WTC11 (cell line): ENCODE data around the gene LENEP.

ENCODE experiments used
- ELF4 ChIP-seq: sonication (generic); formaldehyde crosslinking; IDR thresholded peaks from 2 replicates; pipeline ENCODE4 v1.8.1; 2022; ENCODE audit warnings: low read depth, mild to moderate bottlenecking, moderate library complexity, missing genetic modification reagents
- NFYB ChIP-seq: sonication (generic); formaldehyde crosslinking; conservative IDR thresholded peaks from 2 replicates; pipeline ENCODE4 v1.8.0; 2022; ENCODE audit warnings: low read depth, missing genetic modification reagents
- SOX15 ChIP-seq: fragments of 250-450 bp; sonication (Bioruptor Pico); IDR thresholded peaks from 2 replicates; pipeline ENCODE4 v1.9.0; 2021; ENCODE audit warnings: mild to moderate bottlenecking
- SP1 ChIP-seq: sonication (generic); formaldehyde crosslinking; conservative IDR thresholded peaks from 2 replicates; pipeline ENCODE4 v1.8.1; 2022; ENCODE audit warnings: missing genetic modification reagents
- TCF7 ChIP-seq: sonication (generic); formaldehyde crosslinking; IDR thresholded peaks from 2 replicates; pipeline ENCODE4 v1.8.0; 2022; ENCODE audit warnings: mild to moderate bottlenecking, low read depth, missing genetic modification reagents, moderate library complexity
- TP53 ChIP-seq: sonication (generic); formaldehyde crosslinking; IDR thresholded peaks from 2 replicates; pipeline ENCODE4 v1.8.1; 2023; ENCODE audit warnings: mild to moderate bottlenecking, missing genetic modification reagents
- ZNF219 ChIP-seq: sonication (generic); formaldehyde crosslinking; IDR thresholded peaks from 2 replicates; pipeline ENCODE4 v1.8.0; 2023; ENCODE audit warnings: missing genetic modification reagents, mild to moderate bottlenecking, borderline replicate concordance
- TF ChIP-seq, protein P1 (sequence below): fragments of 200-600 bp; IDR thresholded peaks from 2 replicates; pipeline ENCODE4 v1.8.0; 2022; ENCODE audit warnings: antibody characterized with exemption
- TF ChIP-seq, protein P2 (sequence below): sonication (generic); formaldehyde crosslinking; IDR thresholded peaks from 2 replicates; pipeline ENCODE4 v1.8.1; 2023; ENCODE audit warnings: mild to moderate bottlenecking, missing genetic modification reagents
- TF ChIP-seq, protein P3 (sequence below): sonication (generic); formaldehyde crosslinking; IDR thresholded peaks from 2 replicates; pipeline ENCODE4 v1.8.0; 2022; ENCODE audit warnings: mild to moderate bottlenecking, missing genetic modification reagents
- TF ChIP-seq, protein P4 (sequence below): sonication (generic); formaldehyde crosslinking; IDR thresholded peaks from 2 replicates; pipeline ENCODE4 v1.8.0; 2023; ENCODE audit warnings: missing genetic modification reagents
- TF ChIP-seq, protein P5 (sequence below): sonication (generic); formaldehyde crosslinking; IDR thresholded peaks from 2 replicates; pipeline ENCODE4 v1.8.1; 2023; ENCODE audit warnings: mild to moderate bottlenecking, missing genetic modification reagents, moderate library complexity
- TF ChIP-seq, protein P6 (sequence below): sonication (generic); formaldehyde crosslinking; IDR thresholded peaks from 2 replicates; pipeline ENCODE4 v1.8.1; 2023; ENCODE audit warnings: mild to moderate bottlenecking, moderate library complexity, missing genetic modification reagents
- TF ChIP-seq, protein P7 (sequence below): fragments of 250-450 bp; sonication (Bioruptor Pico); IDR thresholded peaks from 2 replicates; pipeline ENCODE4 v2.1.2; 2022; ENCODE audit warnings: mild to moderate bottlenecking, moderate library complexity

DNA sequence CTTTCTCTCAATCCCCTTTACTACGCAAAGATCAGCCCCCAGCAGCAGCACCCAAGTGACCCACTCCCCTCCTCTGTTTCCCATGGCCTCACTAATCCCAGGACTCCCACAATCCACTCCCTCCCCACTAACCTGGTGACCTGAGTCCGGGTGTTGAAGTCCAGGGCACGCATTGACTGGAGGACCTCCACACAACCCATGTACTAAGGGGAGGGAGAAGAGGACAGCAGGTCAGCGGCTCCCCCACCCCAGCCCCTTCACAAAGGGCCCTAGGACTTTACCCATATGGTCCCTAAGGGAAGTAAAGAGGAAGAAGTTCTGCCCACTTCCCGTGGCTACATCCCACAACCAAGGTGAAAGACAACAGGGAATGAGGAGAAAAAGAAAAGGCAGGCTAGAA lies 24.1 kb upstream of the LENEP start:
- TF ChIP-seq SOX15 (CRISPR knock-in tag) (no peak), ZNF219 (CRISPR knock-in tag) (no peak), TCF7 (CRISPR knock-in tag) (no peak), NFYB (CRISPR knock-in tag) (no peak), ELF4 (no peak), SP1 (no peak), TP53 (CRISPR knock-in tag) (no peak)
- TF ChIP-seq, protein P1, sequence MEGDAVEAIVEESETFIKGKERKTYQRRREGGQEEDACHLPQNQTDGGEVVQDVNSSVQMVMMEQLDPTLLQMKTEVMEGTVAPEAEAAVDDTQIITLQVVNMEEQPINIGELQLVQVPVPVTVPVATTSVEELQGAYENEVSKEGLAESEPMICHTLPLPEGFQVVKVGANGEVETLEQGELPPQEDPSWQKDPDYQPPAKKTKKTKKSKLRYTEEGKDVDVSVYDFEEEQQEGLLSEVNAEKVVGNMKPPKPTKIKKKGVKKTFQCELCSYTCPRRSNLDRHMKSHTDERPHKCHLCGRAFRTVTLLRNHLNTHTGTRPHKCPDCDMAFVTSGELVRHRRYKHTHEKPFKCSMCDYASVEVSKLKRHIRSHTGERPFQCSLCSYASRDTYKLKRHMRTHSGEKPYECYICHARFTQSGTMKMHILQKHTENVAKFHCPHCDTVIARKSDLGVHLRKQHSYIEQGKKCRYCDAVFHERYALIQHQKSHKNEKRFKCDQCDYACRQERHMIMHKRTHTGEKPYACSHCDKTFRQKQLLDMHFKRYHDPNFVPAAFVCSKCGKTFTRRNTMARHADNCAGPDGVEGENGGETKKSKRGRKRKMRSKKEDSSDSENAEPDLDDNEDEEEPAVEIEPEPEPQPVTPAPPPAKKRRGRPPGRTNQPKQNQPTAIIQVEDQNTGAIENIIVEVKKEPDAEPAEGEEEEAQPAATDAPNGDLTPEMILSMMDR = no peak
- TF ChIP-seq, protein P2, sequence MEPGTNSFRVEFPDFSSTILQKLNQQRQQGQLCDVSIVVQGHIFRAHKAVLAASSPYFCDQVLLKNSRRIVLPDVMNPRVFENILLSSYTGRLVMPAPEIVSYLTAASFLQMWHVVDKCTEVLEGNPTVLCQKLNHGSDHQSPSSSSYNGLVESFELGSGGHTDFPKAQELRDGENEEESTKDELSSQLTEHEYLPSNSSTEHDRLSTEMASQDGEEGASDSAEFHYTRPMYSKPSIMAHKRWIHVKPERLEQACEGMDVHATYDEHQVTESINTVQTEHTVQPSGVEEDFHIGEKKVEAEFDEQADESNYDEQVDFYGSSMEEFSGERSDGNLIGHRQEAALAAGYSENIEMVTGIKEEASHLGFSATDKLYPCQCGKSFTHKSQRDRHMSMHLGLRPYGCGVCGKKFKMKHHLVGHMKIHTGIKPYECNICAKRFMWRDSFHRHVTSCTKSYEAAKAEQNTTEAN (CRISPR knock-in tag) = no peak
- TF ChIP-seq, protein P3, sequence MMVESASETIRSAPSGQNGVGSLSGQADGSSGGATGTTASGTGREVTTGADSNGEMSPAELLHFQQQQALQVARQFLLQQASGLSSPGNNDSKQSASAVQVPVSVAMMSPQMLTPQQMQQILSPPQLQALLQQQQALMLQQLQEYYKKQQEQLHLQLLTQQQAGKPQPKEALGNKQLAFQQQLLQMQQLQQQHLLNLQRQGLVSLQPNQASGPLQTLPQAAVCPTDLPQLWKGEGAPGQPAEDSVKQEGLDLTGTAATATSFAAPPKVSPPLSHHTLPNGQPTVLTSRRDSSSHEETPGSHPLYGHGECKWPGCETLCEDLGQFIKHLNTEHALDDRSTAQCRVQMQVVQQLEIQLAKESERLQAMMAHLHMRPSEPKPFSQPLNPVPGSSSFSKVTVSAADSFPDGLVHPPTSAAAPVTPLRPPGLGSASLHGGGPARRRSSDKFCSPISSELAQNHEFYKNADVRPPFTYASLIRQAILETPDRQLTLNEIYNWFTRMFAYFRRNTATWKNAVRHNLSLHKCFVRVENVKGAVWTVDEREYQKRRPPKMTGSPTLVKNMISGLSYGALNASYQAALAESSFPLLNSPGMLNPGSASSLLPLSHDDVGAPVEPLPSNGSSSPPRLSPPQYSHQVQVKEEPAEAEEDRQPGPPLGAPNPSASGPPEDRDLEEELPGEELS (CRISPR knock-in tag) = no peak
- TF ChIP-seq, protein P4, sequence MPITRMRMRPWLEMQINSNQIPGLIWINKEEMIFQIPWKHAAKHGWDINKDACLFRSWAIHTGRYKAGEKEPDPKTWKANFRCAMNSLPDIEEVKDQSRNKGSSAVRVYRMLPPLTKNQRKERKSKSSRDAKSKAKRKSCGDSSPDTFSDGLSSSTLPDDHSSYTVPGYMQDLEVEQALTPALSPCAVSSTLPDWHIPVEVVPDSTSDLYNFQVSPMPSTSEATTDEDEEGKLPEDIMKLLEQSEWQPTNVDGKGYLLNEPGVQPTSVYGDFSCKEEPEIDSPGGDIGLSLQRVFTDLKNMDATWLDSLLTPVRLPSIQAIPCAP (CRISPR knock-in tag) = no peak
- TF ChIP-seq, protein P5, sequence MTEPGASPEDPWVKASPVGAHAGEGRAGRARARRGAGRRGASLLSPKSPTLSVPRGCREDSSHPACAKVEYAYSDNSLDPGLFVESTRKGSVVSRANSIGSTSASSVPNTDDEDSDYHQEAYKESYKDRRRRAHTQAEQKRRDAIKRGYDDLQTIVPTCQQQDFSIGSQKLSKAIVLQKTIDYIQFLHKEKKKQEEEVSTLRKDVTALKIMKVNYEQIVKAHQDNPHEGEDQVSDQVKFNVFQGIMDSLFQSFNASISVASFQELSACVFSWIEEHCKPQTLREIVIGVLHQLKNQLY = no peak
- TF ChIP-seq, protein P6, sequence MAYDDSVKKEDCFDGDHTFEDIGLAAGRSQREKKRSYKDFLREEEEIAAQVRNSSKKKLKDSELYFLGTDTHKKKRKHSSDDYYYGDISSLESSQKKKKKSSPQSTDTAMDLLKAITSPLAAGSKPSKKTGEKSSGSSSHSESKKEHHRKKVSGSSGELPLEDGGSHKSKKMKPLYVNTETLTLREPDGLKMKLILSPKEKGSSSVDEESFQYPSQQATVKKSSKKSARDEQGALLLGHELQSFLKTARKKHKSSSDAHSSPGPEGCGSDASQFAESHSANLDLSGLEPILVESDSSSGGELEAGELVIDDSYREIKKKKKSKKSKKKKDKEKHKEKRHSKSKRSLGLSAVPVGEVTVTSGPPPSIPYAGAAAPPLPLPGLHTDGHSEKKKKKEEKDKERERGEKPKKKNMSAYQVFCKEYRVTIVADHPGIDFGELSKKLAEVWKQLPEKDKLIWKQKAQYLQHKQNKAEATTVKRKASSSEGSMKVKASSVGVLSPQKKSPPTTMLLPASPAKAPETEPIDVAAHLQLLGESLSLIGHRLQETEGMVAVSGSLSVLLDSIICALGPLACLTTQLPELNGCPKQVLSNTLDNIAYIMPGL = no peak
- TF ChIP-seq, protein P7, sequence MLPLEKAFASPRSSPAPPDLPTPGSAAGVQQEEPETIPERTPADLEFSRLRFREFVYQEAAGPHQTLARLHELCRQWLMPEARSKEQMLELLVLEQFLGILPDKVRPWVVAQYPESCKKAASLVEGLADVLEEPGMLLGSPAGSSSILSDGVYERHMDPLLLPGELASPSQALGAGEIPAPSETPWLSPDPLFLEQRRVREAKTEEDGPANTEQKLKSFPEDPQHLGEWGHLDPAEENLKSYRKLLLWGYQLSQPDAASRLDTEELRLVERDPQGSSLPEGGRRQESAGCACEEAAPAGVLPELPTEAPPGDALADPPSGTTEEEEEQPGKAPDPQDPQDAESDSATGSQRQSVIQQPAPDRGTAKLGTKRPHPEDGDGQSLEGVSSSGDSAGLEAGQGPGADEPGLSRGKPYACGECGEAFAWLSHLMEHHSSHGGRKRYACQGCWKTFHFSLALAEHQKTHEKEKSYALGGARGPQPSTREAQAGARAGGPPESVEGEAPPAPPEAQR = no peak
